Smooth muscle cell (in vitro differentiated cells): ENCODE data around the gene RPS6KA4. TPM values are rescaled to one million over a fixed set of nuclear protein-coding genes. Genes with fewer than 3 reads are reported as not detected.

Source experiments
- DNase-seq: peaks from one replicate; lab custom pipeline; 2025; ENCODE audit not compliant: unreplicated experiment; lab: John Stamatoyannopoulos, UW
- H2AFZ ChIP-seq: fragments of 200-600 bp; sonication (generic); 2 replicates; pipeline ENCODE4 v1.6.0; 2016; ENCODE audit warnings: antibody characterized with exemption, low read depth, mild to moderate bottlenecking
- H3F3A ChIP-seq: fragments of 200-600 bp; sonication (generic); 2 replicates; pipeline ENCODE4 v1.6.0; 2017; ENCODE audit warnings: antibody characterized with exemption, low read depth
- H3K27ac ChIP-seq: fragments of 200-600 bp; sonication (generic); 2 replicates; pipeline ENCODE4 v1.5.1; 2016; ENCODE audit warnings: low read depth, mild to moderate bottlenecking
- H3K27me3 ChIP-seq: fragments of 200-600 bp; sonication (generic); 2 replicates; pipeline ENCODE4 v1.6.1; 2016; ENCODE audit warnings: low read depth, mild to moderate bottlenecking
- H3K36me3 ChIP-seq: fragments of 200-600 bp; sonication (generic); 2 replicates; pipeline ENCODE4 v1.5.1; 2016; ENCODE audit warnings: low read depth
- H3K4me1 ChIP-seq: fragments of 200-600 bp; sonication (generic); 2 replicates; pipeline ENCODE4 v1.5.1; 2016; ENCODE audit warnings: low read depth
- H3K4me2 ChIP-seq: fragments of 200-600 bp; sonication (generic); 2 replicates; pipeline ENCODE4 v1.6.0; 2016; ENCODE audit warnings: mild to moderate bottlenecking
- H3K4me3 ChIP-seq: fragments of 200-600 bp; sonication (generic); 2 replicates; pipeline ENCODE4 v1.5.1; 2016; ENCODE audit warnings: mild to moderate bottlenecking
- H3K79me2 ChIP-seq: fragments of 200-600 bp; sonication (generic); 2 replicates; pipeline ENCODE4 v1.6.0; 2016; ENCODE audit warnings: low read depth, mild to moderate bottlenecking
- H3K9ac ChIP-seq: fragments of 200-600 bp; sonication (generic); 2 replicates; pipeline ENCODE4 v1.6.0; 2016; ENCODE audit warnings: low read depth
- H3K9me3 ChIP-seq: fragments of 200-600 bp; sonication (generic); replicated peaks from 2 replicates; pipeline ENCODE4 v1.5.1; 2016; ENCODE audit warnings: low read depth
- H4K20me1 ChIP-seq: fragments of 200-600 bp; sonication (generic); 2 replicates; pipeline ENCODE4 v1.6.0; 2016; ENCODE audit warnings: low read depth
- WGBS: methylation state at CpG from one replicate; pipeline ENCODE4 v1.1.7; 2016; ENCODE audit warnings: low lambda C conversion rate; 5-methylcytosine and 5-hydroxymethylcytosine counted together
- polyA plus RNA-seq: library from polyadenylated mRNA; unstranded; fragments of >200 nt; fragmentation: Nextera tagmentation; extraction: Ambion mirVana; gene quantifications from 2 replicates; pipeline ENCODE4 v1.2.1, GENCODE V29; 2016
- total RNA-seq: library from RNA; depleted of rRNA; stranded (reverse); fragments of >200 nt; gene quantifications from 2 replicates; pipeline ENCODE4 v1.2.3, GENCODE V29; 2014
- TF ChIP-seq, protein P1 (sequence below): fragments of 200-600 bp; sonication (generic); IDR thresholded peaks from 2 replicates; pipeline ENCODE4 v1.5.1; 2017; ENCODE audit warnings: borderline replicate concordance, mild to moderate bottlenecking, antibody characterized with exemption; ENCODE audit not compliant: insufficient read depth, poor library complexity, severe bottlenecking

RPS6KA4 gene
- total and polyA plus RNA-seq, 2 experiments from 2014 or later = 21.8 to 40.0 TPM

DNA sequence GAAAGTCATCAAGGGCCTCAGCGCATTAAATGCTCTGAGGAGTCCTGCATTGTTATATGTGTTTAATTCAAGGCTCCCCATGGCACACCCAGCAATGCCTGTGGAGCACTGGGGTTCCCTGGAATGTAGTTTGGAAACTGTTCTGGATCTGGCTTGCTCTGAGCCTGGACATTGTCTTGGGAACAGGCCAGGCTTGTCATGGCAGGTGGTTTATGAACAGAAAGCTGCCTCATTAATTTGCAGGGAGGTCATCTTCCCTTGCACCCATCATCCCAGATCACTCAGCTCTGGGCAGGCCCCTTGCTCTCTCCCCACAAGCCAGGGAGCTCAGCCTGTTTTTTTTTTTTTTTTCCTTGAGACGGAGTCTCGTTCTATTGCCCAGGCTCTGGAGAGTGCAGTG, 32.9 kb downstream of the RPS6KA4 start:
- H3K79me2 ChIP-seq = no peaks in the 10 kb centered on the region
- H3F3A ChIP-seq = peaks cover 5% of the 10 kb centered on the region
- H3K4me2 ChIP-seq = no peak overlapping the region
- no peak overlapping the region for H3K4me3 ChIP-seq
- H3K4me1 ChIP-seq = peaks cover 15% of the 10 kb centered on the region
- H3K27me3 ChIP-seq = no peaks in the 10 kb centered on the region
- TF ChIP-seq, protein P1, sequence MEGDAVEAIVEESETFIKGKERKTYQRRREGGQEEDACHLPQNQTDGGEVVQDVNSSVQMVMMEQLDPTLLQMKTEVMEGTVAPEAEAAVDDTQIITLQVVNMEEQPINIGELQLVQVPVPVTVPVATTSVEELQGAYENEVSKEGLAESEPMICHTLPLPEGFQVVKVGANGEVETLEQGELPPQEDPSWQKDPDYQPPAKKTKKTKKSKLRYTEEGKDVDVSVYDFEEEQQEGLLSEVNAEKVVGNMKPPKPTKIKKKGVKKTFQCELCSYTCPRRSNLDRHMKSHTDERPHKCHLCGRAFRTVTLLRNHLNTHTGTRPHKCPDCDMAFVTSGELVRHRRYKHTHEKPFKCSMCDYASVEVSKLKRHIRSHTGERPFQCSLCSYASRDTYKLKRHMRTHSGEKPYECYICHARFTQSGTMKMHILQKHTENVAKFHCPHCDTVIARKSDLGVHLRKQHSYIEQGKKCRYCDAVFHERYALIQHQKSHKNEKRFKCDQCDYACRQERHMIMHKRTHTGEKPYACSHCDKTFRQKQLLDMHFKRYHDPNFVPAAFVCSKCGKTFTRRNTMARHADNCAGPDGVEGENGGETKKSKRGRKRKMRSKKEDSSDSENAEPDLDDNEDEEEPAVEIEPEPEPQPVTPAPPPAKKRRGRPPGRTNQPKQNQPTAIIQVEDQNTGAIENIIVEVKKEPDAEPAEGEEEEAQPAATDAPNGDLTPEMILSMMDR = no peak
- H4K20me1 ChIP-seq = no peaks in the 10 kb centered on the region
- no peaks in the 10 kb centered on the region for H3K36me3 ChIP-seq
- no peaks in the 10 kb centered on the region for H3K9me3 ChIP-seq
- H3K27ac ChIP-seq = no peak overlapping the region
- no peak overlapping the region for H2AFZ ChIP-seq
- 88% methylated on average over 3 of the region's 3 CpGs for WGBS
- H3K9ac ChIP-seq = no peak overlapping the region
- DNase-seq = no peak

DNA sequence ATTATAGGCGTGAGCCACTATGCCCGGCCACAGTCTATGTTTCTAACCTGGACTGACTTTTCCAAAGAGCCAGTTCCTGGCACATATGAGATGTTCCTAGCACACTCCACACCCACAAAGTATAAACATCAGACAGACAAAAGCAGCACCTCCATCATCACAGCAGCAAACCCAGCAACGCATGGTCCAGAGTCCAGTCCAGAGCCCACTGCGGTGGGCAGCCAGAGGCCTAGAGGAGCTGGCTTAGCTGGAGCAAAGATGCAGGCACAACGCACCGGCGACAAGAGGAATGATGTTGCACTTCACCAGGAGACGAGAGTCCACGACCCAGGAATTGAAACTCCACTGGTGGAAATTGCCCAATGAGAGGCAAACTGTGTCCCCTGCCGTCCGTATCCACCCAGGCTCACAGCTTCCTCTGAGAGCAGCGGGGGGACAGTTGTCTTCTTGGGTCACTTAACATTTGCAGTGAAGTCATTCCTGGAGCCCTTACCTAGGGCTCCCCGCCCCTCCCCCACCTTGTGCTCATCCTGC, 36.6 kb downstream of the RPS6KA4 start:
- Histone ChIP-seq H3K4me2 (peak overlapping the region; percentile 80), H4K20me1 (no peaks in the 10 kb centered on the region), H3K9me3 (no peaks in the 10 kb centered on the region), H3K36me3 (no peaks in the 10 kb centered on the region), H2AFZ (peak overlapping the region; percentile 96), H3K27me3 (no peaks in the 10 kb centered on the region), H3K79me2 (no peaks in the 10 kb centered on the region), H3F3A (peaks cover 5% of the 10 kb centered on the region), H3K4me1 (peaks cover 16% of the 10 kb centered on the region), H3K27ac (peak overlapping the region; percentile 4), H3K9ac (no peak overlapping the region), H3K4me3 (no peak overlapping the region)
- TF ChIP-seq, protein P1 = no peak
- no peak for DNase-seq
- WGBS = 74% methylated on average over 13 of the region's 13 CpGs

DNA sequence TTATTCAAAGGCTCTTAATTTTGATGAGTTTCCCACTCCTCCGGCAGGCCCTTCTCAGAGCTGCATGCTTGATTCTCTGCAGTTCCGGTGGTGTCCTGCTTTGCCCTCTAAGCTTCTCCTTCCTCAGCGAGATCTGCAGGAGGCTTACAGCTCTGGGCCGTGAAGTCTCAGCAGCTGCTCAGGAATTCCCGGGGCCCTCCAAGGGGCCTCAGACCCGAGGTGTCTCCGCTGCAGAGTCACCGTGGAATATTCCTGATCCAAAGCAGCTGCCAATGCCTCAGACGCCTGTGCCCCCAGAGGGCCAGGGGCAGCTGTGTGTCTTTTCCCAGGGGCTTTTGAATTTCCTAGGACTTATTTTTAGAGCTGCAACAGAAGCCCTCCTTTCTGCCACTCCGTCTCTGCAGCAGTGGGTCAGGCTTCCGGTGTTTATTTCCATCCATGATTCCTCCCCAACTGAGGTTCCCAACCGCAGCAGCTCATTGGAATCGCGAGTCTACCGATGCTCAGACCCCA, 37.2 kb downstream of the RPS6KA4 start:
- Histone ChIP-seq H3K9me3 (no peaks in the 10 kb centered on the region), H3F3A (peaks cover 5% of the 10 kb centered on the region), H3K27me3 (no peaks in the 10 kb centered on the region), H3K36me3 (no peaks in the 10 kb centered on the region), H3K79me2 (no peaks in the 10 kb centered on the region), H2AFZ (peak overlapping the region; percentile 96), H3K4me2 (peak overlapping the region; percentile 80), H3K4me3 (no peak overlapping the region), H3K4me1 (peaks cover 16% of the 10 kb centered on the region), H3K27ac (peak overlapping the region; percentile 4), H4K20me1 (no peaks in the 10 kb centered on the region), H3K9ac (no peak overlapping the region)
- no peak for DNase-seq
- TF ChIP-seq, protein P1 = no peak
- 14% methylated on average over 15 of the region's 15 CpGs for WGBS

DNA sequence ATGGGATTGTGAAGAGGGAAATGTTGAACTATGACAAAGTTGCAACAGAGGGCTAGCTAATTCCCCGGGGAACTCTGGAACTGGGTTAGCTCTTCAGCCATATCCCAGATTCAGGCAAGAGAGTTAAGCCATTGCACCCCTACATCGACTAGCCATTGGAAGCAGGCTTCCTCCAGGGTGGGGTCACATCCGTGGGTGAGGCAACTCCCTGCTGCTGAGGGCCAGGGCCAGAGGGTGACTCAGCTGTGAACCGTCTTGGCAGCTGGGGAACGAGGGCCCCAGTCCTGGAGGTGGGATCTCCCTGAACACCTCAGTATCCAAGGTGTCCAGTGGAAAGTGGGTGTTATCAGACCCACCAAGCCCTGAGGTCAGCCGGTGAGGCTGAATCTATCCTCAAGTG, 41.1 kb downstream of the RPS6KA4 start:
- H3K4me2 ChIP-seq = no peak overlapping the region
- no peak overlapping the region for H2AFZ ChIP-seq
- H3K27ac ChIP-seq = no peak overlapping the region
- H4K20me1 ChIP-seq = no peaks in the 10 kb centered on the region
- H3K36me3 ChIP-seq = no peaks in the 10 kb centered on the region
- TF ChIP-seq, protein P1 = no peak
- no peak overlapping the region for H3K9ac ChIP-seq
- peaks cover 17% of the 10 kb centered on the region for H3K4me1 ChIP-seq
- no peaks in the 10 kb centered on the region for H3K9me3 ChIP-seq
- peaks cover 5% of the 10 kb centered on the region for H3F3A ChIP-seq
- H3K27me3 ChIP-seq = no peaks in the 10 kb centered on the region
- no peaks in the 10 kb centered on the region for H3K79me2 ChIP-seq
- 60% methylated on average over 6 of the region's 6 CpGs for WGBS
- H3K4me3 ChIP-seq = no peak overlapping the region
- no peak for DNase-seq
